HepG2 (cell line): ENCODE results near the gene BRS3. TPM values are rescaled to one million over a fixed set of nuclear protein-coding genes. Genes with fewer than 3 reads are reported as not detected.

Experiments used
- ATAC-seq: fragments of 200-7000 bp; cut with Tn5 transposase; 3 replicates; pipeline ENCODE4 v1.9.1; 2020; ENCODE audit warnings: mild to moderate bottlenecking, moderate library complexity
- BruUV-seq: library from RNA; stranded (reverse); fragments of 400-500 nt; replicated peaks from 2 replicates; lab custom pipeline; 2021; lab: Mats Ljungman, UMichigan
- CTCF ChIA-PET: fragments of 300-600 bp; formaldehyde crosslinking; extraction: SDS; loops from one replicate; lab custom pipeline; 2021; ENCODE audit warnings: low total read pairs, inconsistent platforms, low intra/inter-chr PET ratio; lab: Yijun Ruan, JAX
- POLR2A ChIA-PET: fragments of 350-600 bp; sonication (Branson Sonifier 250); formaldehyde crosslinking; loops from one replicate; lab custom pipeline; 2020; ENCODE audit warnings: antibody characterized with exemption, inconsistent platforms; lab: Yijun Ruan, JAX
- DNase-seq: peaks from one replicate; pipeline ENCODE4 v3.0.0-alpha.2; 2015; ENCODE audit warnings: low spot score
- FAIRE-seq: peaks from 3 replicates; lab custom pipeline; 2011; peaks lifted over from hg19 to GRCh38; lab: Jason Lieb, UNC
- H2AFZ ChIP-seq: one replicate; pipeline ENCODE4 v1.6.1; 2011; ENCODE audit warnings: low read length, inconsistent platforms
- H3K27ac ChIP-seq: fragments of 300-600 bp; 3 replicates; pipeline ENCODE4 v1.8.0; 2011; ENCODE audit warnings: mixed run types, mild to moderate bottlenecking, mixed read lengths, low read length, inconsistent platforms; ENCODE audit not compliant: insufficient read depth; ENCODE audit errors: extremely low read length
- H3K27me3 ChIP-seq, 2 experiments: fragments of 200-600 bp in 1 of 2; 2 replicates in 1 of 2; 3 replicates in 1 of 2; pipeline versions ENCODE4 v1.6.0 to v1.8.0; 2011; ENCODE audit warnings: low read length in 2 of 2, mild to moderate bottlenecking in 2 of 2, moderate library complexity in 2 of 2, inconsistent platforms in 1 of 2; ENCODE audit not compliant: insufficient read depth in 2 of 2, control insufficient read depth in 1 of 2
- H3K36me3 ChIP-seq, 2 experiments: fragments of 200-600 bp in 1 of 2; replicated peaks in 1 of 2; 2 replicates in 1 of 2; 3 replicates in 1 of 2; pipeline versions ENCODE4 v1.5.1 to v1.8.0; 2011; ENCODE audit warnings: low read length in 2 of 2, inconsistent platforms in 1 of 2; ENCODE audit not compliant: insufficient read depth in 2 of 2, control insufficient read depth in 1 of 2
- H3K4me1 ChIP-seq: 2 replicates; pipeline ENCODE4 v1.5.1; 2012; ENCODE audit warnings: low read length, inconsistent platforms; ENCODE audit not compliant: insufficient read depth
- H3K4me2 ChIP-seq: 2 replicates; pipeline ENCODE4 v1.6.0; 2011; ENCODE audit warnings: low read depth, low read length, inconsistent platforms
- H3K4me3 ChIP-seq, 3 experiments: fragments of 200-600 bp in 1 of 3; sonication (generic), shearing (Covaris generic) in 1 of 3; replicated peaks in 1 of 3; 2 replicates each; pipeline ENCODE4 v1.5.1; 2011 to 2016; ENCODE audit warnings: low read length in 3 of 3, inconsistent platforms in 2 of 3, low read depth in 2 of 3, mild to moderate bottlenecking in 2 of 3, control low read depth in 1 of 3, mixed read lengths in 1 of 3; ENCODE audit not compliant: insufficient read depth in 1 of 3
- H3K79me2 ChIP-seq: one replicate; pipeline ENCODE4 v1.6.1; 2011; ENCODE audit warnings: low read length, inconsistent platforms; ENCODE audit not compliant: insufficient read depth
- H3K9ac ChIP-seq: 2 replicates; pipeline ENCODE4 v1.6.0; 2011; ENCODE audit warnings: mild to moderate bottlenecking, low read depth, low read length, inconsistent platforms; ENCODE audit not compliant: insufficient read depth
- H3K9me3 ChIP-seq: 2 replicates; pipeline ENCODE4 v1.5.1; 2012; ENCODE audit warnings: mild to moderate bottlenecking, low read length
- H4K20me1 ChIP-seq: 2 replicates; pipeline ENCODE4 v1.6.0; 2011; ENCODE audit warnings: inconsistent platforms, mild to moderate bottlenecking, low read length, moderate library complexity; ENCODE audit not compliant: insufficient read depth
- CC2D1A ChIP-seq: sonication (generic); formaldehyde crosslinking; IDR thresholded peaks from 2 replicates; pipeline ENCODE4 v1.8.1; 2023; ENCODE audit warnings: mild to moderate bottlenecking, missing genetic modification reagents
- ETV6 ChIP-seq: sonication (generic); formaldehyde crosslinking; conservative IDR thresholded peaks from 2 replicates; pipeline ENCODE4 v1.4.0; 2020; ENCODE audit warnings: missing genetic modification reagents
- FOXA3 ChIP-seq: IDR thresholded peaks from 2 replicates; pipeline ENCODE4 v1.6.1; 2016; ENCODE audit warnings: missing genetic modification reagents, missing compliant biosample characterization
- GABPB1 ChIP-seq: IDR thresholded peaks from 2 replicates; pipeline ENCODE4 v1.6.1; 2016; ENCODE audit warnings: mild to moderate bottlenecking, missing genetic modification reagents, moderate library complexity, missing compliant biosample characterization
- RAD21 ChIP-seq: fragments of 450-650 bp; formaldehyde crosslinking; IDR thresholded peaks from 2 replicates; pipeline ENCODE4 v1.5.0; 2020; ENCODE audit warnings: mild to moderate bottlenecking
- ZNF720 ChIP-seq: sonication (generic); formaldehyde crosslinking; IDR thresholded peaks from 2 replicates; pipeline ENCODE4 v1.4.0; 2020; ENCODE audit warnings: missing genetic modification reagents
- ZSCAN20 ChIP-seq: sonication (generic); formaldehyde crosslinking; IDR thresholded peaks from 2 replicates; pipeline ENCODE4 v1.4.0; 2020; ENCODE audit warnings: missing genetic modification reagents, mild to moderate bottlenecking, borderline replicate concordance
- WGBS: methylation state at CpG from one replicate; pipeline ENCODE4 v1.1.6; 2017; ENCODE audit warnings: low lambda C conversion rate; 5-methylcytosine and 5-hydroxymethylcytosine counted together
- in situ Hi-C: cut with HindIII; loops from 2 replicates; pipeline ENCODE4 v1.10.0; 2017; ENCODE audit warnings: low pct_unique_long_range_greater_than_20kb; ENCODE audit not compliant: extremely low pct_ligation_motif_present
- intact Hi-C: fragments of 100-400 bp; cut with micrococcal nuclease; formaldehyde crosslinking; loops from one replicate; pipeline ENCODE4 v1.10.0; 2022; ENCODE audit not compliant: unreplicated experiment
- polyA plus RNA-seq, 8 experiments: library from polyadenylated mRNA; depleted of rRNA in 3 of 8; stranded (reverse) in 7 of 8; unstranded in 1 of 8; fragments of >200 nt; fragmentation: Illumina TruSeq in 4 of 8; extraction: Trizol in 4 of 8; gene quantifications; 2 replicates each; pipeline versions ENCODE4 v1.2.1 to v1.2.3, GENCODE V29; 2011 to 2016; ENCODE audit warnings: low read depth in 4 of 8, missing spikeins in 1 of 8, mixed read lengths in 1 of 8; ENCODE audit not compliant: insufficient read depth in 1 of 8
- total RNA-seq, 5 experiments: library from RNA; depleted of rRNA; stranded (reverse); fragments of >200 nt; fragmentation: Illumina TruSeq; extraction: Trizol; gene quantifications; 2 replicates each; pipeline ENCODE4 v1.2.3, GENCODE V29; 2016; ENCODE audit warnings: low read depth in 1 of 5
- TF ChIP-seq, protein P1 (sequence below): sonication (generic); formaldehyde crosslinking; IDR thresholded peaks from 2 replicates; pipeline ENCODE4 v1.8.1; 2022; ENCODE audit warnings: low read depth, mild to moderate bottlenecking, missing genetic modification reagents
- TF ChIP-seq, protein P2 (sequence below): sonication (generic); formaldehyde crosslinking; IDR thresholded peaks from 2 replicates; pipeline ENCODE4 v1.5.1; 2020; ENCODE audit warnings: mild to moderate bottlenecking, moderate library complexity, missing genetic modification reagents

The BRS3 gene
- total and polyA plus RNA-seq, 2 of the 13 experiments (the other 11 are each of a cell fraction or from before 2014, with no cell fraction given), result not detected

DNA sequence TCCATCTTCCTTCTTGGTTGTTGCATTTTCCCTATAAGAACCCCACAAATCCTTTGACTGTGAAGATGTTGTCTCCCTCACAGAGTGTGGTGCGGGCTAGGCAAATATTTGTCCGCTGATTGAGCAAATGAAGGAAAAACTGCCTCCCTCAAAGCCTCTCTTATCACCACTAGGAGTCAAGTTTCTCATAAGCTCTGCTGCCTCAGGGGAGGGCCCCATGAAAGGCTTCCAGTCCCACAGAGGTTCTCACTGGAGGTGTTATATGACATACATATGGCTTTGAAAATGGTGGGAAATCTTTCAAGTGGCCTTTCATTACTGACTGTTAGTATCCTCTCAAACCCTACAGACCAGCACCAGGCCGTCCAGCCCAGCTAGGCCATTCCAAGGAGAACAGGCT lies 53.5 kb downstream of the BRS3 start:
- Histone ChIP-seq H3K4me2 (no peak overlapping the region), H3K79me2 (no peaks in the 10 kb centered on the region), H3K9ac (no peak overlapping the region), H3K27me3 (no peaks in the 10 kb centered on the region), H4K20me1 (no peaks in the 10 kb centered on the region), H3K9me3 (no peaks in the 10 kb centered on the region), H3K4me1 (no peaks in the 10 kb centered on the region), H3K36me3 (no peaks in the 10 kb centered on the region), H2AFZ (no peak overlapping the region), H3K27ac (no peak overlapping the region), H3K4me3 (no peak overlapping the region)
- ChIA-PET POLR2A (no interaction called here), CTCF (no interaction called here)
- intact Hi-C loops, result no loop called here
- DNase-seq (no peak), FAIRE-seq (no peak), ATAC-seq (no peak)
- no CpG with 5 or more reads among the region's 3 CpGs for WGBS
- BruUV-seq, result no TSS peak
- TF ChIP-seq ZNF720 (CRISPR knock-in tag), result no peak
- no peak for TF ChIP-seq ETV6 (CRISPR knock-in tag)
- TF ChIP-seq ZSCAN20 (CRISPR knock-in tag), result no peak
- no peak for TF ChIP-seq CC2D1A
- TF ChIP-seq, protein P1, sequence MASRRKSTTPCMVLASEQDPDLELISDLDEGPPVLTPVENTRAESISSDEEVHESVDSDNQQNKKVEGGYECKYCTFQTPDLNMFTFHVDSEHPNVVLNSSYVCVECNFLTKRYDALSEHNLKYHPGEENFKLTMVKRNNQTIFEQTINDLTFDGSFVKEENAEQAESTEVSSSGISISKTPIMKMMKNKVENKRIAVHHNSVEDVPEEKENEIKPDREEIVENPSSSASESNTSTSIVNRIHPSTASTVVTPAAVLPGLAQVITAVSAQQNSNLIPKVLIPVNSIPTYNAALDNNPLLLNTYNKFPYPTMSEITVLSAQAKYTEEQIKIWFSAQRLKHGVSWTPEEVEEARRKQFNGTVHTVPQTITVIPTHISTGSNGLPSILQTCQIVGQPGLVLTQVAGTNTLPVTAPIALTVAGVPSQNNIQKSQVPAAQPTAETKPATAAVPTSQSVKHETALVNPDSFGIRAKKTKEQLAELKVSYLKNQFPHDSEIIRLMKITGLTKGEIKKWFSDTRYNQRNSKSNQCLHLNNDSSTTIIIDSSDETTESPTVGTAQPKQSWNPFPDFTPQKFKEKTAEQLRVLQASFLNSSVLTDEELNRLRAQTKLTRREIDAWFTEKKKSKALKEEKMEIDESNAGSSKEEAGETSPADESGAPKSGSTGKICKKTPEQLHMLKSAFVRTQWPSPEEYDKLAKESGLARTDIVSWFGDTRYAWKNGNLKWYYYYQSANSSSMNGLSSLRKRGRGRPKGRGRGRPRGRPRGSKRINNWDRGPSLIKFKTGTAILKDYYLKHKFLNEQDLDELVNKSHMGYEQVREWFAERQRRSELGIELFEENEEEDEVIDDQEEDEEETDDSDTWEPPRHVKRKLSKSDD (CRISPR knock-in tag), result no peak
- TF ChIP-seq FOXA3 (CRISPR knock-in tag), result no peak
- in situ Hi-C loops, result no loop called here

DNA sequence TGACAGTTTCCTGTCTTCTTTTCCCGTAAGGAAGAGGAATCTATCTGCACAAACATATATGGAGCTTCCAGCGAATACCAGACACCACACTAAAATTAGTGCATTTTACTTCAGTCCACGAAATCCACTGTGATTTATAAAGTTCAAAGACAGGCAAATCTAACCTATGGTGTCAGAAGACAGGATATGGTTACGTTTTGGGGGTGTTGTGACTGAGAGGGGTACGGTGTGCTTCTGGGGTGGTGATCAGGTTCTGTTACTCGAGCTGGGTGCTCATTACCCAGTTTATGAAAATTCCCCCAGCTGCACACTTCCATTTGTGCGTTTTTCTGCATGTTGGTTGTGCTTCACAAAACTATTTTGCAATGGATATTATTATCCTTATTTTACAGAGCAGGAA lies 54.5 kb downstream of the BRS3 start:
- Histone ChIP-seq H4K20me1 (no peaks in the 10 kb centered on the region), H3K4me1 (no peaks in the 10 kb centered on the region), H3K27me3 (no peaks in the 10 kb centered on the region), H3K4me3 (no peak overlapping the region), H3K27ac (no peak overlapping the region), H2AFZ (no peak overlapping the region), H3K4me2 (no peak overlapping the region), H3K79me2 (no peaks in the 10 kb centered on the region), H3K9ac (no peak overlapping the region), H3K9me3 (no peaks in the 10 kb centered on the region), H3K36me3 (no peaks in the 10 kb centered on the region)
- in situ Hi-C loops, result no loop called here
- ChIA-PET POLR2A (no interaction called here), CTCF (no interaction called here)
- intact Hi-C loops, result no loop called here
- ATAC-seq (no peak), DNase-seq (no peak), FAIRE-seq (no peak)
- 32% methylated on average over 6 of the region's 7 CpGs for WGBS
- no TSS peak for BruUV-seq
- TF ChIP-seq GABPB1 (no peak), RAD21 (CRISPR knock-in tag) (no peak)
- TF ChIP-seq, protein P2, sequence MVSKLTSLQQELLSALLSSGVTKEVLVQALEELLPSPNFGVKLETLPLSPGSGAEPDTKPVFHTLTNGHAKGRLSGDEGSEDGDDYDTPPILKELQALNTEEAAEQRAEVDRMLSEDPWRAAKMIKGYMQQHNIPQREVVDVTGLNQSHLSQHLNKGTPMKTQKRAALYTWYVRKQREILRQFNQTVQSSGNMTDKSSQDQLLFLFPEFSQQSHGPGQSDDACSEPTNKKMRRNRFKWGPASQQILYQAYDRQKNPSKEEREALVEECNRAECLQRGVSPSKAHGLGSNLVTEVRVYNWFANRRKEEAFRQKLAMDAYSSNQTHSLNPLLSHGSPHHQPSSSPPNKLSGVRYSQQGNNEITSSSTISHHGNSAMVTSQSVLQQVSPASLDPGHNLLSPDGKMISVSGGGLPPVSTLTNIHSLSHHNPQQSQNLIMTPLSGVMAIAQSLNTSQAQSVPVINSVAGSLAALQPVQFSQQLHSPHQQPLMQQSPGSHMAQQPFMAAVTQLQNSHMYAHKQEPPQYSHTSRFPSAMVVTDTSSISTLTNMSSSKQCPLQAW (CRISPR knock-in tag), result no peak
